Cardiac ventricle fibroblast (primary cell): ENCODE measurements around the gene GUCY1A1. TPM values are rescaled to one million over a fixed set of nuclear protein-coding genes. Genes with fewer than 3 reads are reported as not detected.

ENCODE experiments used
- total RNA-seq: library from RNA; depleted of rRNA; stranded (reverse); fragments of >200 nt; gene quantifications from 2 replicates; pipeline ENCODE4 v1.2.3, GENCODE V29; 2015

Gene GUCY1A1, protein sequence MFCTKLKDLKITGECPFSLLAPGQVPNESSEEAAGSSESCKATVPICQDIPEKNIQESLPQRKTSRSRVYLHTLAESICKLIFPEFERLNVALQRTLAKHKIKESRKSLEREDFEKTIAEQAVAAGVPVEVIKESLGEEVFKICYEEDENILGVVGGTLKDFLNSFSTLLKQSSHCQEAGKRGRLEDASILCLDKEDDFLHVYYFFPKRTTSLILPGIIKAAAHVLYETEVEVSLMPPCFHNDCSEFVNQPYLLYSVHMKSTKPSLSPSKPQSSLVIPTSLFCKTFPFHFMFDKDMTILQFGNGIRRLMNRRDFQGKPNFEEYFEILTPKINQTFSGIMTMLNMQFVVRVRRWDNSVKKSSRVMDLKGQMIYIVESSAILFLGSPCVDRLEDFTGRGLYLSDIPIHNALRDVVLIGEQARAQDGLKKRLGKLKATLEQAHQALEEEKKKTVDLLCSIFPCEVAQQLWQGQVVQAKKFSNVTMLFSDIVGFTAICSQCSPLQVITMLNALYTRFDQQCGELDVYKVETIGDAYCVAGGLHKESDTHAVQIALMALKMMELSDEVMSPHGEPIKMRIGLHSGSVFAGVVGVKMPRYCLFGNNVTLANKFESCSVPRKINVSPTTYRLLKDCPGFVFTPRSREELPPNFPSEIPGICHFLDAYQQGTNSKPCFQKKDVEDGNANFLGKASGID
- total RNA-seq, result 8.5 and 10.3 TPM in 2 replicates

DNA sequence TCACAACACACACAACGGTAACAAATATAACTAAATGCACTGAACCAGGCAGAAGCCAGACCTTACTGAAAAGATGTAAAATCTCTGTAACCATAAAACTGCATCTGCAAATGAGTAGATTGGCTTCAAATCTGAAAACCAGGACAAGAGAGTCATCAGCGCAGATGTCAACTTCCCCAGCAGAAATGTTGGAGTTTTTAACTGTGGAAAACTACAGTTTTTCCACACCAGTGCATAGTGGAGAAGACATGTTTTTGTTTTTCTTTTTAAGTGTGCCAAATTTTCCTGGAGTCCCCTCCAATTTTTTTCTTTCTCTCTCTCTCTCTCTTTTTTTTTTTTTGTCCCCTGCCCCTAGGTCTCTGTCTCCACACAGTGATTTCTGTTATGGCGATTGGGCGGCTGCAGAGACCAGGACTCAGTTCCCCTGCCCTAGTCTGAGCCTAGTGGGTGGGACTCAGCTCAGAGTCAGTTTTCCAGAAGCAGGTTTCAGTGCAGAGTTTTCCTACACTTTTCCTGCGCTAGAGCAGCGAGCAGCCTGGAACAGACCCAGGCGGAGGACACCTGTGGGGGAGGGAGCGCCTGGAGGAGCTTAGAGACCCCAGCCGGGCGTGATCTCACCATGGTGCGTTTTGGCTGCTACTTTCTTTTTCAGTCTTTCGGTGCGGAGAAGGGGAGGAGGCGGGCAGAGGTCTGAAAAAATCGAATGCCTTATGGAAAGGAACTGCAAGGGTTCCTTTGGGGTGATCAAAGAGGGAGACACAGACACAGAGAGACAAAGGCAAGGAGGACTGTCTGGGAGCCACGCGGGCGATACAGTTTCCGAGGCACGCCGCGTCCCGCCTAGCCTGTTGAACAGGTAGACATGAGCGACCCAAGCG is at the start of gene GUCY1A1:
Gene GUCY1A1 (plus strand): TSS at position 505 of the 878 bp plus-strand sequence. CDS start 30,020 bp downstream, outside the sequence.

DNA sequence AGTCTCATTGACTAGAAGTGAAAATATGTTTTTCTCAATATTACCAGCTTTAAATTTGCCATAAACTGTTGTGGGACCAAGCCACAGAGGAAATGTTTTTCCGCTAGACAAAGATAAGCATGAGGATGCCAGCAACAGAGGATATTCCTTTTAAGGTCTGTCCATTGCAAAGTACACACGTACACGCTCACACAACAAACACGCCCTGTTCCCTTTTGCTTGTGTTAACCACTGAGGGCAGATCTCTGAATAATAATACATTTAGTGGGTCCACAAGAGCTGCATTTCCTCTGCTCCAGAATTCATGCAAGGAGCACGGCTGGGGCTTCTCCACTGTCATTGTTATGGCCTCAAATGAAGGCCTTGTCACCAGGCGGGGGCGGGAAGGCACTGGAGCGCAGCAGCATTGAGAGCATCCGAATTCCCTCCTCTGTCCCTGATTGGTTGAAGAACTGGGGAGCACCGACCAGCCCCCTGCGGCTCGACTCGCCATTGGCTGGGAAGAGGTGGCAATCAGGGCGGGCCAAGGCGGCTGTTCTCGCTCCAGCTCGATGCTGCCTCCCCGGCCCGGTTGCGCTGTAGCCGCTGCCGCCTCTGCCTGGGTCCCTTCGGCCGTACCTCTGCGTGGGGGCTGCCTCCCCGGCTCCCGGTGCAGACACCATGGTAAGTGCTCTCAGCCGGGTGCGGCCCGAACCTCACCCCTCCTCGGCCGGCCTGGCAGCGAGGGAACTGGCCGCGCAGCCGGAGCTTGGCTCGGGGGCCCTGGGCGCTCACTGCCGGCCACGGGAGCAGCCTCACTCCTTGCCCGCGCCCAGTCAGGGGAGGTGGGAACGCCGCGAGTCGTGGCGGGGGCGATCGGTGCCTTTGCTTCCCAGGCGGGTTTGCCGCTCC is 92.1 kb downstream of the GUCY1A1 start, which contains the start of gene GUCY1B1:
Gene GUCY1B1 (plus strand): TSS at position 541 of the 891 bp plus-strand sequence. CDS start 120 bp downstream, at position 661.

Other genes with a start within 250 kb of the GUCY1A1 start
- 6.8 and 8.5 TPM in 2 replicates for gene GUCY1B1, start 92.2 kb downstream of the GUCY1A1 start, total RNA-seq
- gene ASIC5, start 199.4 kb downstream of the GUCY1A1 start, total RNA-seq, result not detected in 2 replicates
- gene TDO2, start 236.8 kb downstream of the GUCY1A1 start, total RNA-seq, result 1.0 and 4.3 TPM in 2 replicates